ENCODE data around the gene RAD23A.
A peak's percentile ranks its signal among the peaks of the same experiment; 100 is the strongest.
"Not testable (repeated sequence)": the region's sequence is repeated elsewhere in the genome, so short reads cannot be mapped to it uniquely, and the experiment has no call there.

The RAD23A gene

DNA sequence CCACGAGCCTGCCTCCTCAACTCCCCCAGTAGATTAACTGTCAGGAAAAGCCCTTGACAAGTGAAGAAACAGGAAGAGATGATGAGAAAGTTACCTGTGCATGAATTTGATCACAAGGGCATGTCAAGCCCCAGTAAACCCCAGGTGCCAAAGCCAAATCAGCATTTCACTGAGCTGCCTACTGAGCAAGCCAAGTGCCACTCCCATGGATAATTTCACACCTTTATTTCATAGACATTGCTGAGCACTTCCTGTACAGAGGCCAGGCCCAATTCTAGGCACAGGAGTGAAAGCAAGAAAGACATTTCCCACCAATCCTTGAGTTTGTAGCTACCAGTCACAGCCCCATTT, 8.9 kb downstream of the RAD23A start:
- no peak for FAIRE-seq
- DNase-seq (ENCODE audit: low spot score), result no peak

DNA sequence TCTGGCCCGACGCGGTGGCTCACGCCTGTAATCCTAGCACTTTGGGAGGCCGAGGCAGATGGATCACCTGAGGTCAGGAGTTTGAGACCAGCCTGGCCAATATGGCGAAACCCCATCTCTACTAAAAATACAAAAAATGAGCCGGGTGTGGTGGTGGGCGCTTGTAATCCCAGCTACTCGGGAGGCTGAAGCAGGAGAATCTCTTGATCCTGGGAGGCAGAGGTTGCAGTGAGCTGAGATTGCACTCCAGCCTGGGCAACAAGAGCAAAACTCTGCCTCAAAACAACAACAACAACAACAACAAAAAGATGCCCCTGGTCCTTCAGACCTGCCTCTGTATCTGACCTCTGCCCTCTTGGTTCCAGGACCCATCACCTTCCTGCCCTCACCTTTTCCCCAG, 9.9 kb downstream of the RAD23A start:
- FAIRE-seq; DNase-seq (ENCODE audit: low spot score): not testable (repeated sequence)

DNA sequence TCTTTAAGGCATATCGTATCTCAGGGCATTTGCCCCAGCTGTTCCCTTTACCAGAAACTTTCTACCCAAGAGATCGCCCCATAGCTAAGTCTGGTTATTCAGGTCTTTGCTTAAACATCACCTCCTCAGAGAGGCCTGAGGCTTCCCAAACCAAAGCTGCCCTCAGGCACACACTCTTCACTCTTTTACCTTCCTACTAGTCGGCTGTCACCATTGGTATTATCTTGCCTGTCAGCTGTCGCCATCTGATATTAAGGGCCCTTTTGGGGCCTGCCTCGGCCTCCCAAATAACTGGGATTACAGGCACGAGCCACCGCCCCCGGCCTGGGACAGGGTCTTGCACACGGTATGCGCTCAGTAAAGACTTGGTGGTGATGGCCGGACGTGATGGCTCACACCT, 10.3 kb downstream of the RAD23A start:
- DNase-seq (ENCODE audit: low spot score) (no peak), FAIRE-seq (no peak)

DNA sequence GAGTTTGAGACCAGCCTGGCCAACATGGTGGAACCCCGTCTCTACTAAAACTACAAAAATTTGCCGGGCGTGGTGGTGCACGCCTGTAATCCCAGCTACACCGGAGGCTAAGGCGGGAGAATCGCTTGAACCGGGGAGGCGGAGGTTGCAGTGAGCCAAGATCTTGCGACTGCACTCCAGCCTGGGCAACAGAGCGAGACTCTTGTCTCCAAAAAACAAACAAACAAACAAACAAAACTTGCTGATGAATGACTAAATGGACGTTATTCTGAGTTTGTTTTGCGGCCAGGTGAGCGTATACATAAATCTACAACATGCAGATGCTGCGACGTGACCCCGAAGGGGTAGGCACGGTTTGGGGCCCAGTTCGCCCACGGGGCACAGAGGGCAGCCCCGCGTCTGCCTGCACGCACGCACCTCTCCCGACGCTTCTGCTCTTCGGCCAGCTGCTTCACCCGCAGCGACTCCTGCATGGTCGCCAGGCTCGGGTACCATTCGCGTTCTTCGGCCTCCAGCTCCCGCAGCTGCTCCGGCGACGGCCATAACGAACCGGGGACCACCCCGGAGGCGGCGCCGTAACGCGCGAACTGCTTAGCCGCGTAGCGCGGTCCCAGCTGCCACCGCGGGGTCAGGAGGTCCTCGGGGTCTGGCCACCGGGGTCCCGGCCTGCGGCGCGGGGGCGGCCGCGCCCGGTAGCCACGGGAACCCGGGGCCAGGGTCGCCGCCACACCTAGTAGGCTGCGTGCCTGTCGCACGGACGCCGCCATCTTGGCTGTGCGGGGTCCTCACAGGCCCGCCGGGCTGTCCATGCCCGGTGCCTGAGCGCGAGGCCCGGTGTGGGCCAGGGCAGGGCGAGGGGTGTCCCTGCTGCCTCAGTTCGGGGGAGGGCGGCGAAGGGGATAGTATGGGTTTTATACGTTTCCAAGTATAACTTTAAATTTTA, 11.1 kb downstream of the RAD23A start, which contains the start of gene GADD45GIP1:
GADD45GIP1 (minus strand) TSS at position 778 of the 943 bp plus-strand sequence; CDS start at position 767, 11 bp downstream.
- DNase-seq (ENCODE audit: low spot score), result peak; percentile 80
- no peak for FAIRE-seq

DNA sequence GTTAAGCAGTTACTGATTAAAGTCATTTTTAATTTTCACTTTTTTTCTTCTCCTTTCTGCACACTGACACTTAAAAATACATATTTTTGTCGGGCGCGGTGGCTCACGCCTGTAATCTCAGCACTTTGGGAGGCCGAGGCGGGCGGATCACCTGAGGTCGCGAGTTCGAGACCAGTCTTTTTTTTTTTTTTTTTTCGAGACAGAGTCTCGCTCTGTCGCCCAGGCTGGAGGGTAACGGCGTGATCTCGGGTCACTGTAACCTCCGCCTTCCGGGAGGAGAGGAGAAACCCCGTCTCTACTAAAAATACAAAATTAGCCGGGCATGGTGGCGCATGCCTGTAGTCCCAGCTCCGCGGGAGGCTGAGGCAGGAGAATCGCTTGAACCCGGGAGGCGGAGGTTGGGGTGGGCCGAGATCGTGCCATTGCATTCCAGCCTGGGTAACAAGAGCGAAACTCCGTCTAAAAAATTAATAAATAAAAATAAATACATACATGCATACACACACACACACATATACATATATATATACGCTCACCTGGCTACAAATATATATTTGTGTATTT, 11.8 kb downstream of the RAD23A start:
- not testable (repeated sequence) for DNase-seq (ENCODE audit: low spot score); FAIRE-seq

DNA sequence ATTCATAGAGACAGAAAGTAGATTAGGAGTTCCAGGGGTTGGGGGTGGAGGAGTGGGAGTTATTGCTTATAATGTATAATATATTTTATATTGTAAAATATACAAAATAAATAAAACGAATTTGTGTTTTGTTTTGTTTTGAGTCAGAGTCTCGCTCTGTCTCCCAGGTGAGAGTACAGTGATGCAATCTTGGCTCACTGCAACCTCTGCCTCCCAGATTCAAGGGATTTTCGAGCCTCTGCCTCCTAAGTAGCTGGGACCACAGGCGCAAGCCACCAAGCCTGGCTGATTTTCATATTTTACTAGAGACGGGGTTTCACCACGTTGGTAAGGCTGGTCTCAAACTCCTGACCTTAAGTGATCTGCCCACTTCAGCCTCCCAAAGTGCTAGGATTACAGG, 13.8 kb downstream of the RAD23A start:
- no peak for FAIRE-seq
- no peak for DNase-seq (ENCODE audit: low spot score)

DNA sequence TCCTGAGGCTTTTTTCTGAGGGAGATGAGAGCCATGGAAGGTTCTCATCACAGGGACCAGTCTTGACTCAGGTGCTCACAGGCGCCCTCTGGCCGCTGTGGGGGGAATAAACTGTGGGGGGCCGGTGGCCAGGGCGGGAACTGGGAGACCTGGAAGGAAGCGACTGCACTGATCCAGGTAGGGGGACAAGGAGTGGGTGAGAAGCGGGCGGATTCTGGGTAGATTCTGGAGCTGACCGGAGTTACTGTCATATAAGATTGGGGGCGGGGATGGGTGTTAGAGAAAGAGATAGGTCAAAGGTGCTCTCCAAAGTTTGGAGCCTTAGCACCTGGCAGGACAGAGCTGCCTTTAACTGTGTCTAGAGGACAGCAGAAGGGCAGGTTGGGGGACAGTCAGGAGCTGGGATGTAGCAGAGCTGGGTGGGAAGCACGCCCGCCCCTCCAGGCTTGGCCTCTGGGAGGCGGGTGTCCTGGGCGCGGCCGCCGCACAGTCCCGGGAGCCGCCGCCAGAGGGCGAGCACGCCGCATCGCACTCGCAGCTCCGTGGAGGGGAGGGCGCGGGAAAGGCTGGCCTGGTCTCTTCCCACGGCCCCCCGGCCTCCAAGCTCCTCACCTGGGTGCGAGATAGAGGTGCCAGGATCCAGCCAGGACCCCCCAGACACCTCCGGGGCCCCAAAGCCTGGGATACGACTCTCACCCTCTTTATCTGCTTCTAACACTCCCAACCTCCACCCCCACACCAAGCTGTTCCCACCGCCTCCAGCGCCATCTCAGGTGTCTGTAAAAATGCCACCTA, 19.6 kb downstream of the RAD23A start:
- FAIRE-seq, result no peak
- DNase-seq (ENCODE audit: low spot score), result peak; percentile 80

DNA sequence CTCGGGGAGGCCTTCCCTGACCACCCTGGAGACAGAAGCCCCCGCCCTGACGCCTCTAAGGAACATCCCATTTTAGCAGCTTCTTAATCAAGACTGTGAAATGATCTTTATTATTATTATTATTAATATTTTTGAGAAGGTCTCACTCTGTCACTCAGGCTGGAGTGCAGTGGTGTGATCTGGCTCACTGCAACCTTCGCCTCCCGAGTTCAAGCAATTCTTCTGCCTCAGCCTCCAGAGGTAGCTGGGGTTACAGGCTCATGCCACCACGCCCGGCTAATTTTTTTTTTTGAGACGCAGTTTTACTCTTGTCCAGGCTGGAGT, 20.1 kb downstream of the RAD23A start:
- DNase-seq (ENCODE audit: low spot score), result no peak
- no peak for FAIRE-seq

DNA sequence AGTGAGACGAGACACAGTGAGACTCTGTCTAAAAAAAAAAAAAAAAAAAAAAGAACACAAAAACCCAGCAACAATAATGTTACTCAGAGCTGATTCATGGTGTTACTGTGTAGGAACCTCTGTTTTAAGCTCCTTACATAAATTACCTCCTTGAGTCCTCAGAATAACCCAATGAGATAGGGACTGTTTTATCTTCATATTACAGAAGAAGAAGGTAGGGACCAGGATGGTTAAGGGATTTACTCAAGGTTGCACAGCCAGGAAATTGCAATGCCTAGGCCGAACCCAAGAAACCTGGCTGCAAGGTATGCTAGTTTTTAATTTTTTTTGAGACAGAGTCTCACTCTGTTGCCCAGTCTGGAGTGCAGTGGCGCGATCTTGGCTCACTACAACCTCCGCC, 22.2 kb downstream of the RAD23A start:
- DNase-seq (ENCODE audit: low spot score), result no peak
- FAIRE-seq, result no peak

DNA sequence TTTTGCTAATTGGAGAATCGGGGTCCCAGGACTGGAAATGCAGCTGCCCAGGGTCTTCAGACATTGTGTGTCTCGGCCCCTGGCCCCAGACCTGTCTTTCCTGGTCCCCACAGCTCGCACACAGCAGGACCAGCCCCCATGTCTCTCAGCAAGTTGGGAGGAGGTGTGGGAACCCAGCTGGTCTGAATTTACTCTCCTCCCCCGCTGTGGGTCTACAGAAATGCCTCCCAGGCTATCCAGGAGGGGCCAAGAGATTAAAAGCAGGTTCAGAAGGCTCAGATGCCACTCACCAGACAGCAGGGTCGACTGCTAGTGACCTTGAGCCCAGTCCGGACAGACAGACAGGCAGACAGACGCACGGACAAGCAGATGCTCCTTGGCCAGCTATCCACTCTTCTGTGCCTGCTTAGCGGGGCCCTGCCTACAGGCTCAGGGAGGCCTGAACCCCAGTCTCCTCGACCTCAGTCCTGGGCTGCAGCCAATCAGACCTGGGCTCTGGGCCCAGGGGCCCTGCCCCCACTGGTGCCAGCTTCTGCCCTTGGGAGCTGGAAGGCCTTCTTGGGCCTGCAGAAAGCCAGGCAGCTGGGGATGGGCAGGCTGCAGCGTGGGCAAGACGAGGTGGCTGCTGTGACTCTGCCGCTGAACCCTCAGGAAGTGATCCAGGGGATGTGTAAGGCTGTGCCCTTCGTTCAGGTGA, 23.8 kb downstream of the RAD23A start, which contains the start of gene DAND5:
DAND5 (plus strand) TSS at position 285 of the 697 bp plus-strand sequence; CDS start at position 370, 85 bp downstream.
- DNase-seq (ENCODE audit: low spot score), result no peak
- no peak for FAIRE-seq

DNA sequence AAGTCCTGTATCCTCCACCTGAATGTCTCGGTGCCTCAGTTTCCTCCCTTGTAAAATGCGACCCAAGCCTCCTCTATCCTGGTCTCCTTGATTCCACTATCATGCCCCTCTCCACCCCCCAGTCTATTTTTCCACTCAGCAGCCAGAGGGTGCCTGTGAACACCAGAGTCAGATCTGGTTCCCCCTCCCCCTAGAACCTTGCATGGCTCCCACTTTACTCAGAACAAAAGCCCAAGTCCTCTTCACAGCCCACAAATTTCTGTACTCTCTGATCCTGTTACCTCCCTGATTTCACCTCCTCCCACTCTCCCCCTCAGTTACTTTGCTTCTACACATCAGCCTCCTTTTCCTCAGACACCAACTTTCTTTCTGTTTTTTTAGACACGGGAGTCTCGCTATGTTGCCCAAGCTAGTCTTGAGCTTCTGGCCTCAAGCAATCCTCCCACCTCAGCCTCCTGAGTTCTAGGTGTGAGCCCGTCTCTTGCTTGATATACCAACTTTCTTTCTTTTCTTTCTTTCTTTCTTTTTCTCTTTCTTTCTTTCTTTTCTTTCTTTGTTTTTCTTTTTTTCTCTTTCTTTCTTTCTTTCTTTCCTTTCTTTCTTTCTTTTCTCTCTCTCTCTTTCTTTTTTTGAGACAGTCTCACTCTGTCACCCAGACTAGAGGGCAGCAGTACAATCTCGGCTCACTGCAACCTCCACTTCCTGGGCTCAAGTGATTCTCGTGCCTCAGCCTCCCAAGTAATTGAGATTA, 24.6 kb downstream of the RAD23A start:
- FAIRE-seq (no peak), DNase-seq (ENCODE audit: low spot score) (no peak)

DNA sequence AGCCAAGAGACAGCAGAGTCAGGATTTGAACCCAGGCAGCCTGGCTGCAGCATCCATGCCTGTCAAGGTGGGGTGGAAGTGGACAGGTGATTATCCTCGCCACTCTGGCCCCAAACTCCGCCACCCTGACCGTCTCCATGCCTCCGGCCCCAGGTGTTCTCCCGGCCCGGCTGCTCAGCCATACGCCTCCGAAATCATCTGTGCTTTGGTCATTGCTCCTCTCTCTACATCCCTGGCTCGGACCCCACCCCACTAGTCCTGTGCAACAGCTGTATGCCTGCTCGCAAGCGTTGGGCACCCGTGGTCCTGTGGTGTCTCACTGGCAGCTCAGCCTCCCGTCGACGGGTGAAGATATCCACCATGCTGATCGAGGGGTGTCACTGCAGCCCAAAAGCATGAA, 27.6 kb downstream of the RAD23A start:
- DNase-seq (ENCODE audit: low spot score) (no peak), FAIRE-seq (no peak)

DNA sequence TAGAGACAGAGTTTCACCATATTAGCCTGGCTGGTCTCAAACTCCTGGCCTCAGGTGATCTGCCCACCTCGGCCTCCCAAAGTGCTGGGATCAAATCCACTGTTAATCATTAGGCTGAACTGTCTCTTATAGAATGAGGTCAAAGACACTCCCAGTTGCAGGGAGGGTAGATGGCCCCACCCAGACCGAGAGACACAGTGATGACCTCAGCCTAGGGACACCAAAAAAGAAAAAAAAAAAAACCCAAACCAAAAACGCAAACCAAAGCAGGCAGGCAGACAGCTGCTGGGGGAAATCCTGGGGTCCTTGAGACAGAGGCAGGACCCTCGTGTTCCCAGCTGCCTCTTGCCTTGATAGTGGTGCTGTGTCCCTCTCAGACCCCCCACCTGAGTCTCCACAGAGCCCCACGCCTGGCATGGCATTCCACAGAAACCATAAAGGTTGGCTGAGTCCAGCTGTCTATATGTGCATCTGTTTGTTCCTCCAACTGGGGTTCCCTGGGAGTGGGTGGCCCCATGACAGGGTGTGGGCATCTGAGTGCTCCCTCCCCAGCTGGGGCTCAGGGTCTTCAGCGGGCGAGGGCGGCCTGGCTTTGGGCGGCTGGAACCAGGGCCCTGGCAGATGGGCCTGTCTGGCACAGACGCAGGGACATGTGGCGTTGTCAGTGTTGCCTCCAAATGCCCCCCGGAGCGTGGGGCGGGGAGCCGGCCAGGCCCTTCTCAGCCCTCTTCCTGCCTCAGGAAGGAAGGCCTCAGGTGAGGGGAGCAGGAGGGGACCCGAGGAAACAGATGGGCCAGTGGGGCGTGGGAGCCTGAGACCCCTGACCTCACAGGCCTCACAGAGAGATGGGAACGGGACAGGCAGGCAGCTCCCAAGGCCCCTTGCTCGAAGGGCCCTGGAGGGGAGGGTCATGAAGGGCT, 28.9 kb downstream of the RAD23A start:
- DNase-seq (ENCODE audit: low spot score) (no peak), FAIRE-seq (no peak)

DNA sequence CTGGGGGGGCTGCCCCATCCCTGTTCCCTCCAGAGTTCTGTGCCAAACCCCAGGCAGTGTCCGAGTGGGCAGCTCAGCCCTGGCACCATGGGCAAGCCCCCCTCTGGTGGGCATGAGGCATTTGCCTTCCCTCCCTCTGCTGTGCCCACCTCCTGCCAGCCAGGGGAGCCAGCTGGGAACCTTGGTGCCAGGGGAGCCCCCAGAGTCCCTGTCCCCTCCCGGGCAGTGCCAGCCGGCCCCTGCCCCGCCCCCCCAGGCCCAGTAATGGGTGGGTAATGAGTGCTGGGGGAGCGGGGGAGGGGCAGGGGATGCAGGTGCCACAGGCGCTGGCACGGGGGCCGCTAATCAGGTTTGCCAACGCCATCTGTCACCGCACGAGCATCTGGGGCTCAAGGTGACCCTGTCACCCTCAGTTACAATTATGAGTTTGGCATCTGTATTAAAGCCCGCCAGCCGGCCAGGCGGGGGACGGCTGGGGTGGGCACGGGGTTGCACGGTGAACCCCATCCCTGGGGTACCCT, 29.6 kb downstream of the RAD23A start:
- FAIRE-seq (no peak), DNase-seq (ENCODE audit: low spot score) (no peak)

DNA sequence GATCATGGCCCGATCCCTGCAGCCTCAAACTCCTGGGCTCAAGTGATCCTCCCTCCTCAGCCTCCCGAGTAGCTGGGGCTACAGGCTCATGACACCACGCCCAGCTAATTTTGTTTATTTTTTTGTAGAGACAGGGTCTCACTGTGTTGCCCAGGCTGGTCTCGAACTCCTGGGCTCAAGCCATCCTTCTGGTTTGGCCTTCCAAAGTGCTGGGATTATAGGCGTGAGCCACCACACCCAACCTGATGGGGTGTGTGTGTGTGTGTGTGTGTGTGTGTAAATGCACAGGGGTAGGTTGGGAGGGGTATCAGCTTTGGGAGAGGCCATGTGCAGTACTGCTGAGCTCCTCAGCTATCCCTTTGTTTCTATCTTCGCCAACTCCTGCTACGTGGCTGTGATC, 30.4 kb downstream of the RAD23A start:
- FAIRE-seq; DNase-seq (ENCODE audit: low spot score): not testable (repeated sequence)

DNA sequence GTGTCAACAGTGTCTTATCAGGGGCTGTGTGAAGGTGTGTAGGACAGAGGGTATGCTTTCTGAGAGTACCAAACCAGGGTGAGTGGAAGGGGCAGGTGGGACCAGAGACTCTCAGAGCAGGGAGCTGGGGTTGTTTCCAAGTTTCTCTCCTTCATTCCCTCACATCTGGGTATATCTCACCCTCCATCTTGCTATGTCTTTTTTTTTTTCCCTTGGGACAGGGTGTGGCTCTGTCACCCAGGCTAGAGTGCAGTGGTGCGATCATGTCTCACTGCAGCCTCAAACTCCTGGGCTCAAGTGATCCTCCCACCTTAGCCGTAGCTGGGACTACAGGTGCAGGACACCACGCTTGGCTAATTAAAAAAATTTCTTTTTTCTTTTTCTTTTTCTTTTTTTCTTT, 34.3 kb downstream of the RAD23A start:
- DNase-seq (ENCODE audit: low spot score) (no peak), FAIRE-seq (no peak)

DNA sequence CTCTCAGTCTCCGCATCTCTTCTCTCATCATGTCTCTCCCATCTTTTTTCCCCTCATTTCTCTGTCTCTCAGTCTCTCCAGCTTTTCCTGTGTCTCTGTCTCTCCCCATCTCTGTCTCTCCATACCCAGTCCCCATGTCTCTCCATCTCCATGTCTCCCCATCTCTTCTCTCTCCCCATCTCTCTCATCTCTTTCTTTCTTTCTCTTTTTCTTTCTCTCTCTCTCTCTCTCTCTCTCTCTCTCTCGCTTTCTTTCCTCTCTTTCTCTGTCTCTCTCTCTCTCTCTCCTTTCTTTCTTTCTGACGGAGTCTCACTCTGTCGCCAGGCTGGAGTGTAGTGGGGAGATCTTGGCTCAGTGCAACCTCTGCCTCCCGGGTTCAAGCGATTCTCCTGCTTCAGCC, 37.0 kb downstream of the RAD23A start:
- FAIRE-seq, result no peak
- no peak for DNase-seq (ENCODE audit: low spot score)

DNA sequence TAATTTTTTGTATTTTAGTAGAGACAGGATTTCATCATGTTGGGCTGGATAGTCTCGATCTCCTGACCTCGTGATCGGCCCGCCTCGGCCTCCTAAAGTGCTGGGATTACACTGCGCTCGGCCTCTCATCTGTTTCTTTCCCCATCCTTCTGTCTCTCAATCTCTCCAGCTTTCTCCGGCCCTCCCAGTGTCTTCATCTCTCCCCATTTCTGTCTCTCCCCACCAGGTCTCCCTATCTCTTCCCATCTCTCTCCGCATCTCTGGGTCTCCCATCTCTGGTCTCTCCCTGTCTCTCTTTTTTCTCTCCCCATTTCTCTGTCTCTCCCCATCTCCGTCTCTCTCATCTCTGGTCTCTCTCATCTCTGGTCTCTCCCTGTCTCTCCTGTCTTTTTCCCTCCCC, 37.4 kb downstream of the RAD23A start:
- FAIRE-seq (no peak), DNase-seq (ENCODE audit: low spot score) (no peak)

DNA sequence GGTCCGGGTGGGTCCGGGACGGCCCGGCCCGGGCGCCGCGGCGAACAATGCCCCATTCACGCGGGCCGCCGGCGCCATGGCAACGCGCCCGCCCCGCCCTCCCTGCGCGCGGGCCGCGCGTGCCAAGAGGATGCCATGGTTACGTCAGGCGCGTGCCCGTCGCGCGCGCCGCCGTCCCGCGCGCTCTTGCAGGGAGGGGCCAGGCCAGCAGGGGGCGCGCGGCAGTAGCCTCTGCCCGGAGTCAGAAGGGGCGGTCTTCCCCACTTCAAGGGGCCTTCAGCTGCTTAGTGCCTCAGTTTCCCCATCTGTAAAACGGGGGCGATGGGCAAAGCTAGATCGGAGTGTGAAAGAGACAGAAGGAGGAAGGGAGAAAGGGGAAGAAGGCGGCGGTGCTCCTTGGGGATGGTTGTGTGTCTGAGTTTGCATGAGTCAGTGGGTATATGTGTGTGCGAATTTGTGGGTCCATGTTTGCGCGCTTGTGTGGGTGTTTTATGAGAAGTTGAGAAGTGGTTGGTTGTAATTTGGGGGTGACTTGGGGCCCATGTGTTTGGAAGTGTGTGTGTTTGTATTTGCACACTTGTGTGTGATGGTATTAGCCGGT, 38.0 kb downstream of the RAD23A start:
- DNase-seq (ENCODE audit: low spot score), result peak; percentile 83
- peak; percentile 96 for FAIRE-seq
